Activated CD4-positive, alpha-beta T cell treated with anti-CD3 and anti-CD28 coated beads, Interleukin-10, Interleukin-2, amounts not matched to agents 100 ng/mL and 50 ng/mL, durations not matched to agents 16 hours and 8 hours (primary cell): ENCODE data around the gene THADA.
"Not testable (repeated sequence)": the region's sequence is repeated elsewhere in the genome, so short reads cannot be mapped to it uniquely, and the experiment has no call there.

ENCODE experiments used
- DNase-seq: peaks from one replicate; pipeline ENCODE4 v3.0.0-alpha.2; 2020

Gene THADA

DNA sequence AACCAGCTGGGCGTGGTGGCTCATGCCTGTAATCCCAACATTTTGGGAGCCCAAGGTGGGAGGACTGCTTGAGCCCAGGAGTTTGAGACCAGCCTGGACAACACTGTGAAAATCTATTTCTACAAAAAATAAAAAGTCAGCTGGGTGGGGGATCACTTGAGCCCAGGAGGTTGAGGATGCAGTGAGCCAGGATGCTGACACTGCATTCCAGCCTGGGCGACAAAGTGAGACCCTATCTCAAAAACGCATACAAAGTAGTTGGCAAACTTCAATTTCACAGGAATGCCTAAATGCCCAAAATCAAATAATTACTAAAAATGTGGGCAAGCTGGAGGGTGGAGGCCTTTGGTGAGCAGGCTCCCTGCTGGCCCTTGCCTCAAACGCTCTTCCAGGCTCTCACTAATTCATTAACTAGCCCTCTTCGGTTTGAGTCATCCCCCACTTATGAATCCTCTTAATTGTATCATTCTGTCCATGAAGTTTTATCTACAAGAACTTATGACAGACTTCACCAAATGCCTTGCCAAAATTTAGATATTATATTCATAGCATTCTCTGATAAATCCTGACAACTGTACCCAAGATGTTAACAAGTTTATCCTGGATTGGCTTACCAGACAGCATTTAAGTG lies 300.8 kb downstream of the THADA start:
- DNase-seq: peak; percentile 33

DNA sequence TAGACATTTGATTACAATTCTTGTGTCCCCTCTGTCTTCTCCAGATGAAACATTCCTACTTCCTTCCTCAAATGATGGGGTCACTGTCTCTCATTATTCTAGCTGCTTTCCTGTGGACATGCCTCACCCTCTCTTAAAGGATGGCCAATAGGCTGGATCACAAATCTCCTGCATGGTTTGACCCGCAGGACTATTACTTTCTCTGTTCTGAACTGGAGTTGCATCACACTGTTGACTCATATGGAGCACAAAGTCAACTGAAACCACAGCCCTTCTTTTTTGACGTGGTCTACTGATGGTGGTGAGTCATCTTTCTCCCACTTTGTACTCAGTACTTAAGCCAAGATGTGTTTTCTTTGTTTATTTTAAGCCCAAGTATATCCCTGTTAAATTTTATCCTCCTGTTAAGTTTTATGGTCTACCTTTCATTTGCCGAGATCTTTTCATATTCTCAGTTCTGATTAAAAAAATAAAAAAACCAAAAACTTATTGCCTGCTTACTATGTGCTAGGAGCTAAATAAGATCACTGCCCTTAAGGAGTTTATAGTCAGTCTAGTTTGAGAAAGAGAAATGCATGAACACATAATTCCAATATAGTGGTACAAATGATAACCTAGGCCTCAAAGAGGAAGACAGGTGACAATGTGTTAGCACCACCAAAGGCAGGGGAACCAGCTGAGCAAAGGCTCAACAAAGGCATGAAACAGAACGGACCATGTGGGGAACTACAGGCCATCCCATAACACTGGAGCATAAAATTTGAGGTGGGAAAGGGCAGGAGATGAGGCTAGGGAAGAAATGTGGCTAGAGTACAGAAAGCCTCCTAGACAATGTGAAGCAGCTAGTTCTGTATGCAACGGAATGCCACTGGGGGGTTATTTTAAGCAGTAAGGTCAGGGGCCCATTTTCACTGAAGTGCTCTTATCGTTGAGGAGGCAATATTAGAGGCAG lies 301.8 kb downstream of the THADA start:
- peak; percentile 93 for DNase-seq

DNA sequence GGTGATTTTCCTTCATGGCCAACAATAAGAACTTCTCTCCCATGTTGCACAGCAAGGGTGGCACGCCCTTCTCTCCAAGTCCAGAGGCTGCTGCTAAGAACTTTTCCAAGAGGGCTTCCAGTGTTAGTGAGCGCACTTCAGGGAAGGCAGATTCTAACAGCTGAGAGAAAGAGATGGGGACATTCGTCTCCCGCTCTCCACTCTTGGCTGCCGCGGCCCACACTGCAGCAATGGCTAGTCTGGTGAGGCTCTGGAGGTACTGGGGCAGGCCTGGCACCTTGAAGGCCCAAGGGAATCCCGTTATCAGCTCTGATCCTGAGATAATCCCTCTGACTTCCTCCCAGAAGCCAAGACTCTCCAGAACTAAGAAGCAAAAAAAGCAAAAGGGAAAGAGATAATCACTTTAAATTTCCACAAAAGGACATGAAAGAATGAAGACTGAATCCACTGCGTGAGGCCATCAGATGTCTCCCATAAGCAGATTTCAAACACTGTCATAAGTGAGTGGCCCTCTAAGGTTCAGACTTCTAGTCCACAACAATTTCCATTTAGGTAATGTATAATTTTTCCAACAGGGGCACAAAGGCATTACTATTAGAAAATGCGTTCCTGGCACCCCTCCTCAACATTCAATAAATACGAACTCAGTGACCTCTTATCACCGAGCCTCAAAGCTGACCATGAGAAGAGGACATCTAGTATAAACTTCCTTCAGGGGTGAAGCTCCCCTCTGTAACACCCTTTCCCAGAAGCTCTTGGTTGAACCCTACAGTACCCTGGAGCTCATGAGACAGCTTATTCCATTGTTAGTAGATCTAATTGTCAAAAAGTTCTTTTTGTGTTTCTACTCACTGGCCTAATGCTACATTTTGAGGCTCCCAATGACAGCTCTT lies 302.7 kb downstream of the THADA start:
- no peak for DNase-seq

DNA sequence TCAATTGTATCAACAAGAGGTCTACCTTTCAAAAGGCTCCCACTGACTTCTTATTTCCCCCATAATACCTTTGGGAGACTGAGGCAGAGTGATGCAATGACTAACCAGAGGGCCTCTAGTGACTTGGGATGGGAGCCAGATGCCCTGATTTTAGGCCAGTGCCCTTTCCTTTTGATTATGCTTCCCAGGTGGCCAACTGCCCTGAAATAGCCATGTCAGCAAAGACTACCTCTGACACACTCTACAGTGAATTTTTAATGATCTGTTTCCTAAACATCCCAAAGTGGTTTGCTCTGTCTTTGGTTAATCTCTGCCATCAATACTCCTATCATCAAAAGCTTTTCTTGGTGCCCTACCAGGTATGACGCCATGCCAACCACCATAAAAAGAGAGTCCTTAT lies 303.5 kb downstream of the THADA start:
- no peak for DNase-seq

DNA sequence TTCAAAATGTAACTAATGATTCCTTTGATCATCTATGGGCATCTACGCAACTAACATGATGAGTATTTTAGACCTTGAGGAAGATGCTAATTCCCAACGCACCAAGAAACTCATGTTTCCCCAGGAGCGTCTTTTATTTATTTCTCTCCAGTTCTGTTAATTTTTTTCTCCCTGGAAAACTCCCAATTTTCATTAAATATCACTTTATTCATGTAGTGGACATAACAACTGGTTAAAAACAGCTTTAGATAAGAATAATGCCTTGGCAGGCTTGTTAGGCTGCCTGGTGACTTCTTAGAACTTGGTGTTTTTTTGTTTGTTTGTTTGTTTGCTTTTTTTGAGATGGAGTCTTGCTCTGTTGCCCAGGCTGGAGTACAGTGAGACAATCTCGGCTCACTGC lies 306.5 kb downstream of the THADA start:
- DNase-seq: no peak

DNA sequence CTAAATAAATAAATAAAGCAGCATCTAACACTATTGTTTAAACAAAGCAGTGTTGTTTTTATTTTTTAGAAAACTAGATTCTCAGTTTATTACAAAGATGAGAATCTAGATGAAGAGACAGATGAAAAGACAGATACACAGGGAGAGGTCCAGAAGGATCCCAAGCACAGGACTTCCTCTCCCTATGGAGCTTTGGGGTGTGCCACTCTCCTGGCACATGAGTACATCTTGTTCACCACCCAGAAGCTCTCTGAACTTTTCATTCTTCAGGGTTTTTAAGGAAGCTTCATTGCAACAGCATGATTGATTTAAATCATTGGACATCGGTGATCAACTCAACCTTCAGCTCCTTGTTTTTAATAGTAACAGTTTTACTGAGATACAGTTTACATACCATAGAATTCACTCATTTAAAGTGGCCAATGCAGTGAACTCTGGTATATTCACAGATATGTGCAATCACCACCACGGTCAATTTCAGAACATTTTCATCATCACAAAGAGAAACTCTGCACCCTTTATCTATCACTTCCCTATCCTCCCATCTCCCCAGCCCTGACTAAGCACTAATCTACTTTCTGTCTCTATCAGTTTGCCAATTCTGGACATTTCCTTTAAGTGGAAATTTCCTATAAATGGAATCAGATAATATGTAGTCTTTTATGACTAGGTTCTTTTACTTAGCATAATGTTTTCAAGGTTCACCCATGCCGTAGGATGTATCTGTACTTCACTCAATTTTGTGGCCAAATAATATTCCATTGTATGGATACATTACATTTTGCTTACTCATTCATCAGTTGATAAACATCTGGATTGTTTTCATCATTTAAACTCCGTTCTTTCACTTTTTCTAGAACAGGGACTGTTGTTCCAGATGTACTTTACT lies 307.2 kb downstream of the THADA start:
- no peak for DNase-seq

DNA sequence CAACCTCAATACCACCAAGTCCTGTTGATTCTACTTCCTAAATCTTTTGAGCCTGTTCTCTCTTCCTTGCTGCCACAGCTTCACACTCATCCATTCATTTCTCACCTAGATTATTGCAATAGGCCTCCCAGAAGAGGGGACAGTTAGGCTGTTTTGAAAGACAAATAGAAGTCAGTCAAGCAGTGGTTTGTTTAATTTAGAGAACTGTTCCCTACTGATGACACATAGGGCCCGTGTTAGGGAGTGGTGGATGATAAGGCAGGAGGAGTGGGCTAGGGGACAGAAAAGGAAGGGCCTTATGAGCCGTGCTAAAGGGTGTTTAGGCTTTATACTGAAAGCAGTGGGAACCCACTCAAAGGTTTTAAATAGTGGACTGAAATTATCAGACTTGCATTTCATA lies 309.9 kb downstream of the THADA start:
- no peak for DNase-seq

DNA sequence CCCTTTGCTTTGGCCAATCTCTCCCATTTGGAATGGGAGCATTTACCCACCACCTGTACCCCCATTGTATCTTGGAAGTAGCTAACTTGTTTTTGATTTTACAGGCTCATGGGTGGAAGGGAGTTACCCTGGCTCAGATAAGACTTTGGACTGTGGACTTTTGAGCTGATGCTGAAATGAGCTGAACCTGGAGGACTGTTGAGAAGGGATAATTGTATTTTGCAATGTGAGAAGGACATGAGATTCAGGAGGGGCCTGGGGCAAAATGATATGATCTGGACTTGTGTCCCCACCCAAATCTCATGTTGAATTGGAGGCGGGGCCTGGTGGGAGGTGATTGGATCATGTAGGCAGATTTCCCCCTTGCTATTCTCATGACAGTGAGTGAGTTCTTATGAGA lies 310.9 kb downstream of the THADA start:
- DNase-seq: no peak

DNA sequence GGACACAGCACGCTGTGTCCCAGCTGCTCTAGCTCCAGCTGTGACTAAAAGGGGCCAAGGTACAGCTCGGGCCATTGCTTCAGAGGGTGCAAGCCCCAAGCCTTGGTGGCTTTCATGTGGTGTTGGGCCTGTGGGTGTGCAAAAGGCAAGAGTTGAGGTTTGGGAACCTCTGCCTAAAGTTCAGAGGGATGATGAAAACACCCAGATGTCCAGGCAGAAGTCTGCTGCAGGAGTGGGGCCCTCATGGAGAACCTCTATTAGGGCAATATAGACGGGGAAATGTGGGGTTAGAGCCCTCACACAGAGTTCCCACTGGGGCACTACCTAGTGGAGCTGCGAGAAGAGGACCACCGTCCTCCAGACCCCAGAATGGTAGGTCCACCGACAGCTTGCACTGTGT lies 311.5 kb downstream of the THADA start:
- DNase-seq: not testable (repeated sequence)

DNA sequence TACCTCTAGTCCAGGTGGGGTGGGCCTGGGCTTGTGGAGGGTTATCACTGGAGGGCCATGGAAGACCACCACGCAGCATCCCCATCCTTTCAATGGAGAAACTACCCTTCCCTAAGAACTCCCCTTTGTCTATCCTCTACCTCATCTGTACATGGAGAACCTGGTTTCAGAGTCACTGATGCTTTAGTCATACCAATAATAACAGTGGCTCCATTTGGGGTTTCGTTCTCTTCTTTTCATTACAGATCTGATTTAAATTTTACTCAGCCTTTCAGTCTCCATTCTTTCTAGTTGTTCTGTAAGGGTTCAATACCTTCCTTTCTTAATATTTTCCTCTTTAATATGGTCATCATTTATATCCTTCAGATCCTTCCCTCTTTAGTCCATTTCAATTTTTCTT lies 314.8 kb downstream of the THADA start:
- peak; percentile 64 for DNase-seq

DNA sequence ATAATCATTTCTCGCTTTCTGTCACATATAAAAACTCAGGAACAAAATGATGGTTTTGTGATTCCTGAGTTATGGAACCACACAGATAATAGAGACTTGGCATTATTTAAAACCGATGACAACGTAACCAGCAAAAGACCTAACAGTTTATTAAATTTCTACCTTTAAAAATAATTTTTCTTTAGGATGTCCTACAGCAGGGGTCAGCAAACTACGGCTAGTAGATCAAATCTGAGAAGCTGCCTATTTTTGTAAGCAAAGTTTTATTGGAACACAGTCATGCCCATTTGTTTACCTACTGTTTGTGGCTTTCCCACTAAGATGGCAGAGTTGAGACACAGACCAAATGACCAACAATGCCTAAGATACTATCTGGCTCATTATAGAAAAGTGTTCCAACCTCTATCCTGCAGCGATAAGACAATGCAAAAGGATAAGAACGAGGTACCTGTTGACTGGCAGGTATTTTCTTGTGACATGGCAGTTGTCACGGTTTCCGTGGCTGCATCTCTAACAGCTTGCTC lies 316.5 kb downstream of the THADA start:
- DNase-seq: no peak

DNA sequence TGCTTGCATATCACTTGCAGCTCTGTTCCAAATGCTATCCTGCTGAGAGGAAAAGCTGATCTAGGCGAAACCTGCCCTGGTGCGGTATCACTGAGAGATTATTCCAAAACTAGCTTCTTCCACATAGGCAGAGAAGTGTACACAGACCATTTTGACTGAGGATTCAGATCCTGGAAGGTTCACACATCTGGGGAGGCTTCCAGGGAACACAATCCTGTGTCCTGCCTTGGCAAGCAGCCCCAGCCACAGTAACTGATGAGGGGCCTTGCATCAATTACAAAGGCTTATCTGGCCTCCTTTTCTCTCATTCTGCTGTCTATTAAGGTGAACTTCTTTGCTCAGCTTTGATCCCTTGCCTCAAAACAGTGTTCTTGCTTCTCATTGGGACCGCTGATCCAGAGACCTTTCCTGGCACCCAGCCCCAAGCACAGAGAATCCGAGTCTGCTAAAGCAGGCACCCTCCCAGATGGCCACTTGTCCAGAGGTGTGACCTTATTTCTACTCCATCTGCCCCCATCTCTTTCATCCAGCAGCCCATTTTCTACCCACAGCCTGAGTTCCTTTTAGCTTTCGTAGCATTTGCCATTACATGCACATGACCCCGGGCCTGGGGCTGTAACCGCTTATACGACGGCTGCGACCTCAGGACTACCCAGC lies 317.1 kb downstream of the THADA start:
- no peak for DNase-seq

DNA sequence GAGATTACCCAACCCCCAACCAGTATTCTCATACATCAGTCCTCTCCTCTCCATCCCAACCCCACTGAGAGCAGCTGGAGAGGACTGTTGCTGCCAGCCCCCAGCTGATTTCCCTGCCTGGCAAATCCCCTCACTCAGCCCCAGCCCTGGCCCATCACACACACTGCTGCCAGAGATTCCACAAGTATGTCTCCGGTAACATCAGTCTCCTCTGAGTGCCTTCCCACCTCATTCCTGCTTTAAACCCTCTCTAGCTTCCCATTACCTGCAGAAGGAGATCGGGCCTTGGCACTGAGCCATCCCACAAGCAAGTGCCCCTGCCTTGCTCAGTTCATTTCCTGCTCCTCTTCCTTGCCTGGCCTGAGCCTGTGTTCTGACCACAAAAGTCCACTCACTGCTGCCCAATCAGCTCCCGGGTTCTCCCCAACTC lies 318.9 kb downstream of the THADA start:
- no peak for DNase-seq

DNA sequence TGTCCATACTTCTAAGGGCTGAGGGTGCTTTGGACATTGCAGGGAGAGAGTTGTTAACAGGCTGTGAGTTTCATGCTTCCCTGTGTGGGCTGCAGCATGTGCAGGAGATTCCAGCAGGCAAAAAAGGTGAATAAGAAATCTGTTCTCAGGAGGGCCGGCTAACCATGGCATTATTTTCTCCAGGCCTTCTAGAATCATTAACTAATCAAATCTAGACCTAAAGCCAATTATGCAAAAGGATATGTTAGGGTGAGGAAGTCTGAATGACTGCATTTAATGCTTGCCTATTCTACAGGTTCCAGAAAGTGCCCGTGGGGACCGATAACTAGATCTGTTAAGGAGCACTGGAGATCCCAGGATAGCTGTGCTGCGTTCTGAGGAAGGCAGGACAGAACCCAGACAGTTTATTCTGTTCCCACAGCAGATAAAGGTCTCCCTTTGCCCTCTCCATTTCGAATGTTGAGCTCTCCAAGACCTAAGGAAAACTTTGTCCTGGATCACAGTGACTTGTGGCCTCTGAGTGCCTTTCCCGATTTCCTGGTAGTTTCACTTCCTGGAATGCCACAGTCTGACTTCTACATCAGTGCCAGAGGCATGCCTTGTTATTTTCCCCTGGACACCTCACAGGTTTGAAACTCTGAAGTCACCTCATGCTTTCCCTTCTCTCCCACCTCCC lies 319.4 kb downstream of the THADA start:
- DNase-seq: no peak

DNA sequence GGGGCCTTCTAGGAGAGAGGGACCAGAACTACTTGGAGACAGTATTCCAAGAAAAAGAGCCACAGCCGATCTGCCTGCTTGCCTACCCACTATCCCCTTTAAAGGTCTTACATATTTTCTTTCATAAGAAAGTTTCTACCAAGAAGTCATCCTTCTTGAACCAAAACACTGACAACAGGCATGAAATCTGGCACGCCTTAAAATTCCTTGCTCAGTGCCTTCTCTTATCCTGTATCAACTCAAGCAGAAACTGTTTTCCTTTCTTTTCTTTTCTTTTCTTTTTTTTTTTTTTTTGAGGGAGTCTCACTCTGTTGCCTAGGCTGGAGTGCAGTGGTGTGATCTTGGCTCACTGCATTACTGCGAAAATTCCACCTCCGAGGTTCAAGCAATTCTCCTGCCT lies 321.1 kb downstream of the THADA start:
- no peak for DNase-seq

DNA sequence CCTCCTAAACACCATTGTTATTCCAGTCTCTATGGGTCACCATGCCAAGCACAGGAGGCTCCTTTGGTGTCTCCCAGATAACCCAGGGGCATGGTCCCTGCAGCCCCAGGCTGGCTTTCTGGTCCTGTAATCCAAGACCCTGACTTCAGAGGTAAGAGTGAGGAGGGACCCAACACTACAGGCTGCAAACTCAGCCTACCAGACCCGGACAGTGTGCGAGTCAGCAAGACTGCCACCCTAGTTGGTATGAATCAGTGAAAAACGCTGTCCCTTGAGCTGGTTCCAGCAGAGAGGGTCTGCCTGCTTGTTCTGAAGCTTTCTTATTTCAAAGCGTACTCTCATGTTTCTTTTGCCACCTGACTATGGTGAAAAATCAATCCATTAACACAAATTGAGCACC lies 321.8 kb downstream of the THADA start:
- DNase-seq: no peak

DNA sequence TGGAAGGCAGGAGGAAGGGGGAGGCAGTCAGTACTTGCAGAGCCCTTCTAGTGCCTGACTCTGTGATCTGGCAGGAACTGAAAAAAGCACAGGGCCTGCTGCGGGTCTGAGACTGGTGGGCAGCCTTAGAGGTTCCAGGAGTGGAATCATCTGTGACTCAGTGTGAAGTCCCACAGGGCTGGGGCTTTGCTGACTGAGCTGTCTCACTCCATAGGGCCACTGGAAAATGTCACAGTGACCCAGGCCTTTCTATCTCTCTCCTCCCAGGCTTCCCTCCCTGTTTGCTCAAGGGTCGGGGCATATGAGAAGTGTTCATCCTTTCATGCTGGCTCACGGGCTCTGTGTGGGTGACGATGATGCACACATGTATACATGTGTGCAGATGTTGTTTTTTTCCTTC lies 322.3 kb downstream of the THADA start:
- peak; percentile 17 for DNase-seq

DNA sequence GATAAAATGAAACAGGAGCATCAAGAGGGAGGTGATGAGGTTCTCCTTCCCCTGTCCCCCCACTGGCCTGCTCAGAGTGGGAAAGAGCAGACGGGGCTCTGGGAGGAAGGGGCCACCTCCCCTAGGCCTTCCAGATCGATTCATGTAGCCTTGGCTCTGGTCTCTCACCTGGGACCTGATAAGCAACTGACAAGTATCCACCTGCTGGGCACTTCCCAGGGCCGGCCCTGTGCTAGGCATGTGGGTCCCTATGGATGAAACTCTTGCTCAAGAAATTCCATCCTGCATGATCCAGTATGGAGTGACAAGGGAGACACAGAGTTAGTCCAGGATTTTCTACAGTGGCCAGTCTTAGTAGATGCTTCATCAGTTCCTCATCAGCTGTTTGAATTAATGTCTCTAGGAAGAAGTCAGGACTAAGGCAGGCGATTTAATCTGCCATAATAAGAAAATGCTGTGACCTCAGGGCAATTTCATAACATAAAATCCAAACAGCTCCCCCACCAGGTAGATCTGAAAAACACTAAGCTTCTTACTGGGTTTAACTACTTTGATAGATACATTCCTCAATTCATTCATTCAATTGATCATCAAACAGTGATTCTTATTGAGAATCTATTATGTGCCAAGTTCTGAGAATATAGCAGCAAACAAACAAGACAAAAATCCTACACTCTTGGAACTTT lies 324.8 kb downstream of the THADA start:
- DNase-seq: no peak

DNA sequence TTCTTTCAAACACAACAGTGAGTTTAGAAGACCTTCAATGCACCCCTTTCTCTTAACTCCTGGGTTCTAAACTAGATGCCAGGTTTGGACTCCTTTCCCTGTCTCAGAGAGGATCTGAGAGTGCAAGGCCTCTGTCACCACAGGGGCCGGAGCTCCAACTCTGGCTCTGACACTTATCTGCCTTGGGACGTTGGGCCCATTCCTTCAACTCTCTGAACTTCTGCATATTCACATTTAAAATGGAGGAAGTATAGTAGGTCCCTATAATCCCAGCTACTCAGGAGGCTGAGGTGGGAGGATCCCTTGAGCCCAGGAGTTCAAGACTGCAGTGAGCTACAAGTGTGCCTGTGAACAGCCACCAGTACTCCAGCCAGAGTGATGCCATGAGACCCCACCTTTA lies 325.4 kb downstream of the THADA start:
- no peak for DNase-seq

DNA sequence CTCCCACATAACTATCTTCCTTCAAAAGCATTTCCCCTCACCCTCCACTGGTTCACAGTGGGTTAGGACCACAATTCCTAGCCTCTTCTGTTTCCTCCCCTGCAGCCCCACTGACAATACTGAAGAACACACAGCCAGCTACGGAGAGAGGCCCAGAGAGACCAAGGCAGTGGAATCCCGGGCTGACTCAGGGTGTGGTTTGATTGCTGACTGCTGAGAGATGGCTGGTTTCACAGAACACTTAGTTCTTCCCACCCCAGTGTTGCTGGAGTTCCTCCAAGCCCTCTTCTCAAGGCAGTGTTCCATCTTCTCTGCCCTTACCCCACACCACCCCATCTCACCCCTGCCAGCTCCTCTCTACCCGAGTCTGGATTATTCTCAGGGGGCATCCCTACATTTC lies 326.1 kb downstream of the THADA start:
- peak; percentile 28 for DNase-seq
